ENCODE data around the gene PAQR3.

The PAQR3 gene

GRCh38 chr4:78951862-78952472, 12.7 kb upstream of the PAQR3 start:
- no peak overlapping the region for H3K4me3 ChIP-seq (ENCODE audit: low read depth, low read length)
- H3K27ac ChIP-seq (ENCODE audit: extremely low read depth, low read depth, low read length), result no peak overlapping the region
- no peaks in the 10 kb centered on the region for H3K9me3 ChIP-seq (ENCODE audit: control insufficient read depth, insufficient read depth, low read depth, low read length)
- no peak for TF ChIP-seq ZNF146 (tag by site-specific recombination; IDR thresholded peaks at IDR 0.05)
- TF ChIP-seq, protein P1, sequence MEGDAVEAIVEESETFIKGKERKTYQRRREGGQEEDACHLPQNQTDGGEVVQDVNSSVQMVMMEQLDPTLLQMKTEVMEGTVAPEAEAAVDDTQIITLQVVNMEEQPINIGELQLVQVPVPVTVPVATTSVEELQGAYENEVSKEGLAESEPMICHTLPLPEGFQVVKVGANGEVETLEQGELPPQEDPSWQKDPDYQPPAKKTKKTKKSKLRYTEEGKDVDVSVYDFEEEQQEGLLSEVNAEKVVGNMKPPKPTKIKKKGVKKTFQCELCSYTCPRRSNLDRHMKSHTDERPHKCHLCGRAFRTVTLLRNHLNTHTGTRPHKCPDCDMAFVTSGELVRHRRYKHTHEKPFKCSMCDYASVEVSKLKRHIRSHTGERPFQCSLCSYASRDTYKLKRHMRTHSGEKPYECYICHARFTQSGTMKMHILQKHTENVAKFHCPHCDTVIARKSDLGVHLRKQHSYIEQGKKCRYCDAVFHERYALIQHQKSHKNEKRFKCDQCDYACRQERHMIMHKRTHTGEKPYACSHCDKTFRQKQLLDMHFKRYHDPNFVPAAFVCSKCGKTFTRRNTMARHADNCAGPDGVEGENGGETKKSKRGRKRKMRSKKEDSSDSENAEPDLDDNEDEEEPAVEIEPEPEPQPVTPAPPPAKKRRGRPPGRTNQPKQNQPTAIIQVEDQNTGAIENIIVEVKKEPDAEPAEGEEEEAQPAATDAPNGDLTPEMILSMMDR (tag by site-specific recombination; IDR thresholded peaks at IDR 0.05), result peak; percentile 36; the same call in 1 of the 2 replicates
- TF ChIP-seq ZNF654 (tag by site-specific recombination; IDR thresholded peaks at IDR 0.05; ENCODE audit: low read depth), result peak; percentile 65
- H3K36me3 ChIP-seq (ENCODE audit: control insufficient read depth in 2 of 2, insufficient read depth in 1 of 2, low read length in 2 of 2), result no peaks in the 10 kb centered on the region
- ChIA-PET POLR2A (no interaction called here), CTCF (interaction anchor here (0.6 to 1.8 kb wide), 16 partner anchors 9 to 1385 kb away, joined by 3 to 7 read pairs (median 3); partner anchors contain the start of gene FGF5)
- no peaks in the 10 kb centered on the region for H3K4me1 ChIP-seq (ENCODE audit: control insufficient read depth, insufficient read depth, low read length)

GRCh38 chr4:78949735-78950134, 10.5 kb upstream of the PAQR3 start:
- CTCF ChIA-PET, result no interaction called here
- H3K4me3 ChIP-seq (ENCODE audit: low read depth, low read length), result no peak overlapping the region

GRCh38 chr4:78945651-78946179, 6.5 kb upstream of the PAQR3 start:
- H3K4me3 ChIP-seq (ENCODE audit: low read depth, low read length), result no peak overlapping the region
- no peaks in the 10 kb centered on the region for H3K4me1 ChIP-seq (ENCODE audit: control insufficient read depth, insufficient read depth, low read length)
- H3K9me3 ChIP-seq (ENCODE audit: control insufficient read depth, insufficient read depth, low read depth, low read length), result no peaks in the 10 kb centered on the region
- POLR2A ChIA-PET, result no interaction called here
- no peaks in the 10 kb centered on the region for H3K36me3 ChIP-seq (ENCODE audit: control insufficient read depth in 2 of 2, insufficient read depth in 1 of 2, low read length in 2 of 2)
- CTCF ChIA-PET, result no interaction called here
- no peak overlapping the region for H3K27ac ChIP-seq (ENCODE audit: extremely low read depth, low read depth, low read length)
- TF ChIP-seq ZNF423 (tag by site-specific recombination; IDR thresholded peaks at IDR 0.05), result no peak
- TF ChIP-seq, protein P2, sequence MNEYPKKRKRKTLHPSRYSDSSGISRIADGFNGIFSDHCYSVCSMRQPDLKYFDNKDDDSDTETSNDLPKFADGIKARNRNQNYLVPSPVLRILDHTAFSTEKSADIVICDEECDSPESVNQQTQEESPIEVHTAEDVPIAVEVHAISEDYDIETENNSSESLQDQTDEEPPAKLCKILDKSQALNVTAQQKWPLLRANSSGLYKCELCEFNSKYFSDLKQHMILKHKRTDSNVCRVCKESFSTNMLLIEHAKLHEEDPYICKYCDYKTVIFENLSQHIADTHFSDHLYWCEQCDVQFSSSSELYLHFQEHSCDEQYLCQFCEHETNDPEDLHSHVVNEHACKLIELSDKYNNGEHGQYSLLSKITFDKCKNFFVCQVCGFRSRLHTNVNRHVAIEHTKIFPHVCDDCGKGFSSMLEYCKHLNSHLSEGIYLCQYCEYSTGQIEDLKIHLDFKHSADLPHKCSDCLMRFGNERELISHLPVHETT (tag by site-specific recombination; IDR thresholded peaks at IDR 0.05), result no peak
- TF ChIP-seq ZNF239 (tag by site-specific recombination; IDR thresholded peaks at IDR 0.05), result no peak
- TF ChIP-seq ZNF530 (tag by site-specific recombination; IDR thresholded peaks at IDR 0.05; ENCODE audit: low read depth), result no peak
- no peak for TF ChIP-seq ZNF555 (tag by site-specific recombination; conservative IDR thresholded peaks at IDR 0.05)
- TF ChIP-seq ZNF623 (tag by site-specific recombination; IDR thresholded peaks at IDR 0.05), result no peak
- no peak for TF ChIP-seq ZNF341 (tag by site-specific recombination; IDR thresholded peaks at IDR 0.05; ENCODE audit: low read depth)
- TF ChIP-seq YY2 (tag by site-specific recombination; IDR thresholded peaks at IDR 0.05), result no peak
- TF ChIP-seq ZNF629 (tag by site-specific recombination; IDR thresholded peaks at IDR 0.05), result no peak
- TF ChIP-seq ZNF292 (tag by site-specific recombination; IDR thresholded peaks at IDR 0.05; ENCODE audit: borderline replicate concordance, low read depth), result no peak
- no peak for TF ChIP-seq ZNF658 (tag by site-specific recombination; IDR thresholded peaks at IDR 0.05)
- TF ChIP-seq, protein P3, sequence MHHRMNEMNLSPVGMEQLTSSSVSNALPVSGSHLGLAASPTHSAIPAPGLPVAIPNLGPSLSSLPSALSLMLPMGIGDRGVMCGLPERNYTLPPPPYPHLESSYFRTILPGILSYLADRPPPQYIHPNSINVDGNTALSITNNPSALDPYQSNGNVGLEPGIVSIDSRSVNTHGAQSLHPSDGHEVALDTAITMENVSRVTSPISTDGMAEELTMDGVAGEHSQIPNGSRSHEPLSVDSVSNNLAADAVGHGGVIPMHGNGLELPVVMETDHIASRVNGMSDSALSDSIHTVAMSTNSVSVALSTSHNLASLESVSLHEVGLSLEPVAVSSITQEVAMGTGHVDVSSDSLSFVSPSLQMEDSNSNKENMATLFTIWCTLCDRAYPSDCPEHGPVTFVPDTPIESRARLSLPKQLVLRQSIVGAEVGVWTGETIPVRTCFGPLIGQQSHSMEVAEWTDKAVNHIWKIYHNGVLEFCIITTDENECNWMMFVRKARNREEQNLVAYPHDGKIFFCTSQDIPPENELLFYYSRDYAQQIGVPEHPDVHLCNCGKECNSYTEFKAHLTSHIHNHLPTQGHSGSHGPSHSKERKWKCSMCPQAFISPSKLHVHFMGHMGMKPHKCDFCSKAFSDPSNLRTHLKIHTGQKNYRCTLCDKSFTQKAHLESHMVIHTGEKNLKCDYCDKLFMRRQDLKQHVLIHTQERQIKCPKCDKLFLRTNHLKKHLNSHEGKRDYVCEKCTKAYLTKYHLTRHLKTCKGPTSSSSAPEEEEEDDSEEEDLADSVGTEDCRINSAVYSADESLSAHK (tag by site-specific recombination; IDR thresholded peaks at IDR 0.05), result no peak
- no peak for TF ChIP-seq ZNF404 (tag by site-specific recombination; IDR thresholded peaks at IDR 0.05)
- no peak for TF ChIP-seq AEBP2 (tag by site-specific recombination; IDR thresholded peaks at IDR 0.05; ENCODE audit: borderline replicate concordance)

More at GRCh38 chr4:78949735-78950134, 10.5 kb upstream of the PAQR3 start:
- no peak overlapping the region for H3K27ac ChIP-seq (ENCODE audit: extremely low read depth, low read depth, low read length)
- POLR2A ChIA-PET, result no interaction called here
- no peaks in the 10 kb centered on the region for H3K9me3 ChIP-seq (ENCODE audit: control insufficient read depth, insufficient read depth, low read depth, low read length)
- no peaks in the 10 kb centered on the region for H3K4me1 ChIP-seq (ENCODE audit: control insufficient read depth, insufficient read depth, low read length)
- H3K36me3 ChIP-seq (ENCODE audit: control insufficient read depth in 2 of 2, insufficient read depth in 1 of 2, low read length in 2 of 2), result no peaks in the 10 kb centered on the region
- TF ChIP-seq ZNF391 (tag by site-specific recombination; IDR thresholded peaks at IDR 0.05; ENCODE audit: borderline replicate concordance, low read depth) (no peak), ZNF658 (tag by site-specific recombination; IDR thresholded peaks at IDR 0.05) (no peak), KLF8 (tag by site-specific recombination; IDR thresholded peaks at IDR 0.05) (no peak), ZNF112 (tag by site-specific recombination; IDR thresholded peaks at IDR 0.05) (no peak), GLI4 (tag by site-specific recombination; IDR thresholded peaks at IDR 0.05) (no peak), KLF16 (tag by site-specific recombination; IDR thresholded peaks at IDR 0.05) (no peak)
- TF ChIP-seq, protein P4, sequence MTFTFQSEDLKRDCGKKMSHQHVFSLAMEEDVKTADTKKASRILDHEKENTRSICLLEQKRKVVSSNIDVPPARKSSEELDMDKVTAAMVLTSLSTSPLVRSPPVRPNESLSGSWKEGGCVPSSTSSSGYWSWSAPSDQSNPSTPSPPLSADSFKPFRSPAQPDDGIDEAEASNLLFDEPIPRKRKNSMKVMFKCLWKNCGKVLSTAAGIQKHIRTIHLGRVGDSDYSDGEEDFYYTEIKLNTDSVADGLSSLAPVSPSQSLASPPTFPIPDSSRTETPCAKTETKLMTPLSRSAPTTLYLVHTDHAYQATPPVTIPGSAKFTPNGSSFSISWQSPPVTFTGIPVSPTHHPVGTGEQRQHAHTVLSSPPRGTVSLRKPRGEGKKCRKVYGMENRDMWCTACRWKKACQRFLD (tag by site-specific recombination; IDR thresholded peaks at IDR 0.05), result no peak
- TF ChIP-seq, protein P2 (tag by site-specific recombination; IDR thresholded peaks at IDR 0.05), result no peak

Measured in HEK293 (cell line).